Thyroid gland (tissue), 4 donors: ENCODE measurements around the gene ARL2BP. TPM values are rescaled to one million over a fixed set of nuclear protein-coding genes. Genes with fewer than 3 reads are reported as not detected.

ENCODE experiments used
- DNase-seq, 2 donors: peaks; one replicate each; pipeline ENCODE4 v3.0.0-alpha.2; 2019
- H3K27ac ChIP-seq, 3 donors: fragments of 200-600 bp; sonication (generic); 1 replicate in 2 of 3; 2 replicates in 1 of 3; pipeline ENCODE4 v1.5.1; 2016 to 2019; ENCODE audit warnings: mild to moderate bottlenecking in 1 of 3, moderate library complexity in 1 of 3
- H3K27me3 ChIP-seq: fragments of 200-600 bp; sonication (generic); one replicate; pipeline ENCODE4 v1.5.1; 2019
- H3K36me3 ChIP-seq, 2 donors: fragments of 200-600 bp; sonication (generic); one replicate each; pipeline ENCODE4 v1.5.1; 2016 to 2019
- H3K4me1 ChIP-seq, 2 donors: fragments of 200-600 bp; sonication (generic); one replicate each; pipeline ENCODE4 v1.5.1; 2017 to 2019
- H3K4me3 ChIP-seq, 3 donors: fragments of 200-600 bp; sonication (generic); replicated peaks in 1 of 3; 1 replicate in 2 of 3; 2 replicates in 1 of 3; pipeline ENCODE4 v1.5.1; 2016; ENCODE audit warnings: mild to moderate bottlenecking in 1 of 3
- H3K9me3 ChIP-seq: fragments of 200-600 bp; sonication (generic); one replicate; pipeline ENCODE4 v1.5.1; 2017
- CTCF ChIP-seq, 6 experiments: fragments of 200-600 bp in 3 of 6; fragments of 450-650 bp in 3 of 6; sonication (generic) in 3 of 6; IDR thresholded peaks; one replicate each; pipeline ENCODE4 v1.5.1; 2016 to 2019; ENCODE audit warnings: antibody characterized with exemption in 6 of 6, mild to moderate bottlenecking in 2 of 6, inconsistent platforms in 1 of 6, moderate library complexity in 1 of 6
- POLR2A ChIP-seq, 2 donors: fragments of 450-650 bp; IDR thresholded peaks; one replicate each; pipeline ENCODE4 v1.6.1; 2017; ENCODE audit warnings: antibody characterized with exemption in 2 of 2, mild to moderate bottlenecking in 2 of 2, moderate library complexity in 1 of 2
- WGBS, 2 donors: methylation state at CpG; one replicate each; pipeline ENCODE4 v1.1.5; 2017; 5-methylcytosine and 5-hydroxymethylcytosine counted together
- intact Hi-C: fragments of 100-400 bp; cut with DNase I; formaldehyde crosslinking; loops from one replicate; pipeline ENCODE4 v1.15.1; 2023
- total RNA-seq, 4 donors: library from RNA; depleted of rRNA; stranded (reverse); fragments of >200 nt; gene quantifications; one replicate each; pipeline ENCODE4 v1.2.3, GENCODE V29; 2016

The ARL2BP gene
- total RNA-seq, 4 donors from 2014 or later = 51.2 to 68.9 (median 60.0) TPM

GRCh38 chr16:57226701-57227621, 18.1 kb upstream of the ARL2BP start:
- DNase-seq = no peak
- Histone ChIP-seq H3K4me3 (no peak overlapping the region), H3K9me3 (no peaks in the 10 kb centered on the region), H3K27ac (no peak overlapping the region), H3K27me3 (no peaks in the 10 kb centered on the region), H3K4me1 (peaks cover 18 to 28% of the 10 kb centered on the region in 2 donors), H3K36me3 (peaks cover 39 to 42% of the 10 kb centered on the region in 2 donors)
- WGBS, 2 donors = 91 to 96% methylated on average over 4 of the region's 4 CpGs
- intact Hi-C loops = no loop called here
- TF ChIP-seq CTCF (IDR thresholded peaks at IDR 0.05) (no peak), POLR2A (IDR thresholded peaks at IDR 0.05) (no peak)

GRCh38 chr16:57229079-57229478, 16.0 kb upstream of the ARL2BP start:
- H3K4me1 ChIP-seq = peaks cover 5 to 11% of the 10 kb centered on the region in 2 donors
- no peak for DNase-seq
- H3K27ac ChIP-seq = no peak overlapping the region
- intact Hi-C loops = no loop called here
- H3K36me3 ChIP-seq = peaks cover 43 to 44% of the 10 kb centered on the region in 2 donors
- H3K27me3 ChIP-seq = no peaks in the 10 kb centered on the region
- no peaks in the 10 kb centered on the region for H3K9me3 ChIP-seq
- no peak overlapping the region for H3K4me3 ChIP-seq
- TF ChIP-seq POLR2A (IDR thresholded peaks at IDR 0.05) (no peak), CTCF (IDR thresholded peaks at IDR 0.05) (no peak)
- WGBS, 2 donors = 96 to 100% methylated on average over 1 of the region's 1 CpG

GRCh38 chr16:57231821-57232350, 13.2 kb upstream of the ARL2BP start:
- peaks cover 28 to 41% of the 10 kb centered on the region in 2 donors for H3K36me3 ChIP-seq
- no peaks in the 10 kb centered on the region for H3K27me3 ChIP-seq
- no peak for TF ChIP-seq CTCF (IDR thresholded peaks at IDR 0.05)
- 93 to 100% methylated on average over 3 of the region's 3 CpGs for WGBS, 2 donors
- no peaks in the 10 kb centered on the region for H3K9me3 ChIP-seq
- H3K4me1 ChIP-seq = peaks cover 5 to 14% of the 10 kb centered on the region in 2 donors
- H3K27ac ChIP-seq = no peak overlapping the region
- DNase-seq = no peak
- H3K4me3 ChIP-seq = no peak overlapping the region
- intact Hi-C loops = no loop called here

- Histone ChIP-seq H3K9me3 (no peaks in the 10 kb centered on the region), H3K27me3 (no peaks in the 10 kb centered on the region), H3K36me3 (peaks cover 21 to 26% of the 10 kb centered on the region in 2 donors), H3K4me1 (peaks cover 5 to 14% of the 10 kb centered on the region in 2 donors), H3K4me3 (no peak overlapping the region), H3K27ac (peak overlapping the region in 2 of 3 donors; percentile 4 to 24)
- no peak for TF ChIP-seq CTCF (IDR thresholded peaks at IDR 0.05)
- TF ChIP-seq POLR2A (IDR thresholded peaks at IDR 0.05) = no peak
- WGBS, 2 donors = 94% methylated on average over 9 of the region's 9 CpGs
- no peak for DNase-seq
- intact Hi-C loops = no loop called here
Observed at GRCh38 chr16:57233944-57234706, 10.9 kb upstream of the ARL2BP start.
